Measurements from ENCODE around the gene CARMIL1. TPM values are rescaled to one million over a fixed set of nuclear protein-coding genes. Genes with fewer than 3 reads are reported as not detected.

The CARMIL1 gene
- total RNA-seq, 4 donors from 2014 or later: 13.9 to 47.6 (median 30.4) TPM

DNA sequence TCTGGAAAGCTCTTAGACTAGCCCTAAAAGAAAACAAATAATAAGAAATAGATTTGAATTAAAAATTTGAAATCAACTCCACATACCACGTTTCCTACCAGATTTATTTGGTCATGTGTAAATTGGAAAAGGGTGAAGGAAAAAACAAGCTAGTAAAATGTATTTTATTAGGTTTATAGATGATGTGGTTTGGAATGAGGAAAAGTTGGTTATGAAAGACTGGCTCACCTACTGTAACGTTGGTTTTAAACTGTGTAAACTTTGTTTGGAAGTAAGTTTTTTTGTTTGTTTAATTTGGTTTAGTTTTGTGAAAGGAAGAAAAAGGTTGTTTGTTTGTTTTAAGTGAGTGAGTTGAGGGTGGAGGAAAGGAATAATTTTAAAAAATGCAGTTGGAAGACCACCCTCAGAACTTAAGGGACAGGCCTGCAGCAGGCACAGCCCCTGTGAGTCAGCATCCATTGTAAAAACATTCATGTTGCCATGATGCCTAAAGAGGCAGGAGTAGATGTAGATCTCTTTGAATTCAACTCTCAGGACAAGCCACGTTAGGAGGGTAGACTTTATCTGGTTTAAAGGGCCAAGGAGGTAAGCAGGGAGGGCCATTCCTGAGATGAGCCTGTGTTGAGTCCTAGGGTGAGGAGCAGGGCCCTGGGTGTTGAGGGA lies 279.1 kb downstream of the CARMIL1 start:
- TF ChIP-seq, protein P1, sequence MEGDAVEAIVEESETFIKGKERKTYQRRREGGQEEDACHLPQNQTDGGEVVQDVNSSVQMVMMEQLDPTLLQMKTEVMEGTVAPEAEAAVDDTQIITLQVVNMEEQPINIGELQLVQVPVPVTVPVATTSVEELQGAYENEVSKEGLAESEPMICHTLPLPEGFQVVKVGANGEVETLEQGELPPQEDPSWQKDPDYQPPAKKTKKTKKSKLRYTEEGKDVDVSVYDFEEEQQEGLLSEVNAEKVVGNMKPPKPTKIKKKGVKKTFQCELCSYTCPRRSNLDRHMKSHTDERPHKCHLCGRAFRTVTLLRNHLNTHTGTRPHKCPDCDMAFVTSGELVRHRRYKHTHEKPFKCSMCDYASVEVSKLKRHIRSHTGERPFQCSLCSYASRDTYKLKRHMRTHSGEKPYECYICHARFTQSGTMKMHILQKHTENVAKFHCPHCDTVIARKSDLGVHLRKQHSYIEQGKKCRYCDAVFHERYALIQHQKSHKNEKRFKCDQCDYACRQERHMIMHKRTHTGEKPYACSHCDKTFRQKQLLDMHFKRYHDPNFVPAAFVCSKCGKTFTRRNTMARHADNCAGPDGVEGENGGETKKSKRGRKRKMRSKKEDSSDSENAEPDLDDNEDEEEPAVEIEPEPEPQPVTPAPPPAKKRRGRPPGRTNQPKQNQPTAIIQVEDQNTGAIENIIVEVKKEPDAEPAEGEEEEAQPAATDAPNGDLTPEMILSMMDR (IDR thresholded peaks at IDR 0.05; ENCODE audit: low read depth): no peak

DNA sequence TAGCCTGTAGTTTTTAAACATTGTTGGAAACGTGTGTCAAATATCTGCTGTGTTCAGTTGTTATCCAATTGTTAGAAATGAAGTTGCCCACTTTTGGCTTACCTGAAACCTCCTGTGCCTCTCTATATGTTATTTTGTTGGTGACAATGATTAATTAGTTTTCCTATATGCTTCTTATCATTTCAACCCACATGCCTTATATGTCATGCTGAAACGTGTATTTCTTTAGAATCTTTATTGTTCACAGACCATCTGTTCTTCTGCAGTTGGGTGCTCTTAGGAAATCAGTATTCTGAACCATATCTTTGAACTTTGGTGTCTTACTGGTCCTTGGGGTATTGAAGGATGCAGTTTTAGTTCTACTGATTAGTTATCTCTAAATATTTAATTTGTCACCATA lies 281.7 kb downstream of the CARMIL1 start:
- TF ChIP-seq, protein P1 (IDR thresholded peaks at IDR 0.05; ENCODE audit: low read depth): no peak

DNA sequence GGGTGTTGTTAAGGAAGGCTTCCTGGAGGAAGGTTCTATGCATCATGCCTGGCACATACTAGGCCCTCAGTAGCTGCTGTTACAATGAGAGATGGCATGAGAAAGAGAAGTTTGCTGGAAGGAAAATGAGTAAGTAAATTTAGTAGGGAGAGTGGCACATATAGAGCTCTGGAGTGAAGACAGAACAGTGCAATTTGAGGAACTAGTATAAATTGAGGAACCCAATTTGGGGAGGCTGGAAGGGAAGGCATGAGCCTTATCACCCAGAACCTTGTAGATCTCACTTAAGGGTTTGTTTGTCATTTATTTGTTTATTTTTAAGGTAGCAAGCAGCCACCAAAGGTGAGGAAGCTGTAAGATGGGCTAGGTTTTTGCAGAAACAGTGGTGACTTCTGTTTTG lies 285.8 kb downstream of the CARMIL1 start:
- TF ChIP-seq, protein P1 (IDR thresholded peaks at IDR 0.05; ENCODE audit: low read depth): no peak

DNA sequence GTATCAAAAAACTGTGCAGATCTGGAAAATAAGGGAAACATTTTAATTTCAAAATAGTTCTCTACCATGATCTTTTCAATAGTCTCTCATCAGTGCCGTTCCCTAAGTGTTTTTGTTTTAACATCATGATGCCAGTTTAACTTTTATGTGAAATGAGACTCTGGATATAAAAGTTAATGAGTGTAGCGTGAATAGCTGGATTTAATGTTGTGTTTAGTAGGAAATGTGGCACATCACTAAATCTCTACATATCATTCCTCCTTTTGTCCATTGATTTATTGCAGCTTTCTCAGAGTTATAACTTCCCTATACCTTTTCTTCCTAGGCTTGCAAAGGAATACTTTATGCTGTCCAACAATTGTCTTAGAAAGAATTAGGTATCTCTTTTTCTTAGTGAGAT lies 291.4 kb downstream of the CARMIL1 start:
- TF ChIP-seq, protein P1 (IDR thresholded peaks at IDR 0.05; ENCODE audit: low read depth): no peak

GRCh38 chr6:25576919-25577318 lies 297.7 kb downstream of the CARMIL1 start:
- TF ChIP-seq, protein P1 (IDR thresholded peaks at IDR 0.05; ENCODE audit: low read depth): no peak

- TF ChIP-seq, protein P1 (IDR thresholded peaks at IDR 0.05; ENCODE audit: low read depth): no peak
Observed at GRCh38 chr6:25578538-25578937, 299.4 kb downstream of the CARMIL1 start.

GRCh38 chr6:25579391-25579883 lies 300.3 kb downstream of the CARMIL1 start:
- TF ChIP-seq, protein P1 (IDR thresholded peaks at IDR 0.05; ENCODE audit: low read depth): no peak

Measured in subcutaneous adipose tissue (tissue), 4 donors.